DND-41 (cell line): ENCODE results near the gene RNF112.

Source experiments
- ATAC-seq: fragments of 200-7000 bp; cut with Tn5 transposase; 3 replicates; pipeline ENCODE4 v1.9.1; 2021; ENCODE audit warnings: low read depth; ENCODE audit not compliant: insufficient read depth
- DNase-seq: peaks from one replicate; pipeline ENCODE4 v3.0.0-alpha.2; 2020
- H2AFZ ChIP-seq: 2 replicates; pipeline ENCODE4 v1.6.0; 2012; ENCODE audit warnings: low read depth, low read length
- H3K27ac ChIP-seq: 2 replicates; pipeline ENCODE4 v1.5.1; 2012; ENCODE audit warnings: low read length, inconsistent platforms
- H3K27me3 ChIP-seq: fragments of 200-600 bp; sonication (generic); 2 replicates; pipeline ENCODE4 v1.6.0; 2012; ENCODE audit warnings: low read length, mild to moderate bottlenecking, inconsistent platforms; ENCODE audit not compliant: insufficient read depth, poor library complexity
- H3K36me3 ChIP-seq: 2 replicates; pipeline ENCODE4 v1.5.1; 2012; ENCODE audit warnings: low read length, inconsistent platforms; ENCODE audit not compliant: insufficient read depth
- H3K4me1 ChIP-seq: 2 replicates; pipeline ENCODE4 v1.5.1; 2012; ENCODE audit warnings: mild to moderate bottlenecking, low read length; ENCODE audit not compliant: insufficient read depth
- H3K4me2 ChIP-seq: 2 replicates; pipeline ENCODE4 v1.6.0; 2012; ENCODE audit warnings: mild to moderate bottlenecking, moderate library complexity, low read length, inconsistent platforms; ENCODE audit not compliant: insufficient read depth
- H3K4me3 ChIP-seq, 2 experiments: fragments of 200-600 bp in 1 of 2; shearing (Covaris generic) in 1 of 2; 2 replicates each; pipeline ENCODE4 v1.5.1; 2012 to 2016; ENCODE audit warnings: inconsistent platforms in 2 of 2, low read length in 2 of 2, mild to moderate bottlenecking in 2 of 2, low read depth in 1 of 2, moderate library complexity in 1 of 2
- H3K79me2 ChIP-seq: 2 replicates; pipeline ENCODE4 v1.6.0; 2012; ENCODE audit warnings: low read length, inconsistent platforms; ENCODE audit not compliant: insufficient read depth
- H3K9ac ChIP-seq: 2 replicates; pipeline ENCODE4 v1.6.0; 2012; ENCODE audit warnings: low read depth, mild to moderate bottlenecking, inconsistent platforms, low read length, moderate library complexity
- H3K9me3 ChIP-seq: 2 replicates; pipeline ENCODE4 v1.5.1; 2012; ENCODE audit warnings: low read length, moderate library complexity, mild to moderate bottlenecking, inconsistent platforms; ENCODE audit not compliant: insufficient read depth, severe bottlenecking
- H4K20me1 ChIP-seq: 2 replicates; pipeline ENCODE4 v1.6.0; 2012; ENCODE audit warnings: low read length; ENCODE audit not compliant: insufficient read depth
- CTCF ChIP-seq: IDR thresholded peaks from 2 replicates; pipeline ENCODE4 v1.5.1; 2012; ENCODE audit warnings: borderline replicate concordance, low read length, moderate library complexity, mild to moderate bottlenecking; ENCODE audit not compliant: poor library complexity, severe bottlenecking; ENCODE audit errors: extremely low read depth
- EZH2 ChIP-seq: IDR thresholded peaks from 3 replicates; pipeline ENCODE4 v1.6.1; 2012; ENCODE audit warnings: borderline replicate concordance, low read depth, mild to moderate bottlenecking, moderate library complexity, low read length, inconsistent platforms; ENCODE audit not compliant: severe bottlenecking

RNF112 gene

GRCh38 chr17:19364699-19365498, 46.1 kb upstream of the RNF112 start:
- ATAC-seq (no peak), DNase-seq (no peak)
- Histone ChIP-seq H3K36me3 (no peaks in the 10 kb centered on the region), H4K20me1 (0 out of 2 replicates have a peak, but pooled peaks cover 4% of the 10 kb centered on the region), H3K4me3 (no peak overlapping the region), H2AFZ (no peak overlapping the region), H3K9ac (no peak overlapping the region), H3K4me2 (no peak overlapping the region), H3K4me1 (peaks cover 17% of the 10 kb centered on the region), H3K79me2 (no peaks in the 10 kb centered on the region), H3K9me3 (no peaks in the 10 kb centered on the region), H3K27me3 (no peaks in the 10 kb centered on the region), H3K27ac (no peak overlapping the region)
- no peak for TF ChIP-seq CTCF
- TF ChIP-seq EZH2, result no peak

GRCh38 chr17:19365499-19365817, 45.6 kb upstream of the RNF112 start:
- Histone ChIP-seq H3K4me3 (no peak overlapping the region), H3K9ac (no peak overlapping the region), H3K27me3 (no peaks in the 10 kb centered on the region), H3K36me3 (no peaks in the 10 kb centered on the region), H3K4me1 (peaks cover 17% of the 10 kb centered on the region), H4K20me1 (0 out of 2 replicates have a peak, but pooled peaks cover 2% of the 10 kb centered on the region), H3K27ac (no peak overlapping the region), H3K4me2 (no peak overlapping the region), H2AFZ (no peak overlapping the region), H3K9me3 (no peaks in the 10 kb centered on the region), H3K79me2 (no peaks in the 10 kb centered on the region)
- DNase-seq (no peak), ATAC-seq (no peak)
- TF ChIP-seq CTCF (no peak), EZH2 (no peak)

GRCh38 chr17:19365833-19366636, 45.0 kb upstream of the RNF112 start:
- Histone ChIP-seq H3K36me3 (no peaks in the 10 kb centered on the region), H3K4me2 (no peak overlapping the region), H3K4me3 (no peak overlapping the region), H3K9ac (no peak overlapping the region), H2AFZ (no peak overlapping the region), H4K20me1 (peaks cover 2% of the 10 kb centered on the region; the same call in 1 of the 2 replicates), H3K9me3 (no peaks in the 10 kb centered on the region), H3K27ac (no peak overlapping the region), H3K79me2 (no peaks in the 10 kb centered on the region), H3K4me1 (peaks cover 17% of the 10 kb centered on the region), H3K27me3 (no peaks in the 10 kb centered on the region)
- DNase-seq (no peak), ATAC-seq (no peak)
- no peak for TF ChIP-seq CTCF
- TF ChIP-seq EZH2, result no peak
